PFSK-1 (cell line): Measurements from ENCODE around the gene TGFBR3L.

Experiments used
- POLR2AphosphoS5 ChIP-seq: IDR thresholded peaks from 2 replicates; pipeline ENCODE4 v1.6.1; 2012; ENCODE audit warnings: low read depth, mild to moderate bottlenecking, control low read depth, low read length, moderate library complexity
- REST ChIP-seq, 2 experiments: IDR thresholded peaks; 2 replicates each; pipeline versions ENCODE4 v1.6.1 to v1.8.0; 2011 to 2012; ENCODE audit warnings: low read depth in 2 of 2, low read length in 2 of 2, control low read depth in 1 of 2, inconsistent platforms in 1 of 2, mild to moderate bottlenecking in 1 of 2, moderate library complexity in 1 of 2; ENCODE audit not compliant: insufficient read depth in 1 of 2
- SIN3A ChIP-seq: IDR thresholded peaks from 2 replicates; pipeline ENCODE4 v1.6.1; 2012; ENCODE audit warnings: mild to moderate bottlenecking, low read length, moderate library complexity, borderline replicate concordance; ENCODE audit not compliant: insufficient read depth
- TAF1 ChIP-seq: IDR thresholded peaks from 2 replicates; pipeline ENCODE4 v1.6.1; 2012; ENCODE audit warnings: low read length, control low read depth, borderline replicate concordance; ENCODE audit not compliant: insufficient read depth

GRCh38 chr19:7874897-7875273 is 39.7 kb upstream of the TGFBR3L start:
- TF ChIP-seq POLR2AphosphoS5 (no peak), SIN3A (no peak), TAF1 (no peak), REST (IDR thresholded peaks at IDR 0.05; ENCODE audit: insufficient read depth in 1 of 2, low read depth in 2 of 2, low read length in 2 of 2) (no peak)
